HG03558 (cell line): ENCODE measurements around the gene PTPRD.

Experiments
- ATAC-seq: cut with Tn5 transposase; IDR thresholded peaks from one replicate; pipeline ENCODE4 v1.9.1; 2021; ENCODE audit warnings: moderate number of reproducible peaks; ENCODE audit not compliant: unreplicated experiment; ENCODE audit errors: extremely low read depth

Gene PTPRD

DNA sequence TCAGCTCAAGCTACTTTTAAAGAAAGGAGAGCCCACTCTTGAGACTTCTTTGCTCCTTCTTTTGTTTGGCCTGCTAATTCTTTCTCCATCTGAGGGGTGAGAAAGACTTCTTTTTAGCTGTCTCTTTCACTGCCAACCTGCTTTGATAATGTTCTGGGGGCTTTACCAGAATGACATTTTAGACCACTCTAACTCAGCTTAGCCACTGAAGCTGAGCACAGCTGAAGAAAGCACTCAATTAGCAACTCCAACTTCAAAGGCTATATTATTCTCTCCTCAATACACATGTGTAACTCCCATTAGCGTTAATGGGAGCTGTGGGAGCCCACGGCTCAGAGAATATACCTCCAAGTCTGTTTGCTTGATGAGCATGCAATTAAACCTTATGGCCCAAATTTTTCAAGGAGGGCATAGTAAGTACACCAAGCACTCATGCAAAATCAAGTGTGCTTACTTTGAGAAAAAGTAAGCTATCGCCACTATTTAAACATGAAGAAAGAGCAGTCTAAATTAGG is 1997.8 kb downstream of the PTPRD start:
- ATAC-seq: no peak

GRCh38 chr9:8613346-8613825 is 1999.4 kb downstream of the PTPRD start:
- no peak for ATAC-seq

DNA sequence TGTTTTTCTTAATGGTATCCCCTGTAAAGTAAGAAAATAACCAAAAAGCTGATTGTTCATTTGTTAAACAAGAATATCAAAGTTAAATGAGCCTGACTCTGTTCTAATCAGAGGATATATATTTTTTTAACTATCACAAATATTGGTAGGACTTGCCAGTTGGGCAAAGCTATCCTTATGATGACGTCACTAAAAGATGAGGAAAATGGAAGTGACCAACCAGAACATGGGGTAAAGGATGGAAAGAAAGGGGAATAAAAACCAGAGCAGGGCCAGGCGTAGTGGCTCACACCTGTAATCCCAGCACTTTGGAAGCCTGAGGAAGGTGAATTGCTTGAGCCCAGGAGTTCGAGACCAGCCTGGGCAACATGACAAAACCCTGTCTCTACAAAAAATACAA is 2001.6 kb downstream of the PTPRD start:
- ATAC-seq: no peak

DNA sequence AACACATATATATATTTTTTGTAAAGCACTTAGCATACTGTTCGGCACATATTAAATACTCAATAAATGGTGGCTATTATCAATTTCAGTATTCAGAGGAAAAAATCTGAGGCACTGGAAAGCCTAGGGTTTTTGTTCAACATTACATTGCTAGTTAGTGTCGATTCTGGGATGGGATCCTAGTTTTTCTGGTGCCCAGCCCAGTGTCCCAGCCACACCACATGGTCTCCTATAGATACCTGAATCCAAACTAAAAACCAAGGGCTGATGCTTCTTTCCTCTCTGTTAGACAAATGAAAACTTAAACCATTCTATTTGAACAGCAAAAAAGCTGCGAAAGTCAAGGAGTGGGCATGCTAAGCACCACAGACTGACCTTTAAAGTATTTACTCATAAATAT is 2002.5 kb downstream of the PTPRD start:
- ATAC-seq: no peak

GRCh38 chr9:8605096-8605495 is 2007.7 kb downstream of the PTPRD start:
- ATAC-seq: no peak

DNA sequence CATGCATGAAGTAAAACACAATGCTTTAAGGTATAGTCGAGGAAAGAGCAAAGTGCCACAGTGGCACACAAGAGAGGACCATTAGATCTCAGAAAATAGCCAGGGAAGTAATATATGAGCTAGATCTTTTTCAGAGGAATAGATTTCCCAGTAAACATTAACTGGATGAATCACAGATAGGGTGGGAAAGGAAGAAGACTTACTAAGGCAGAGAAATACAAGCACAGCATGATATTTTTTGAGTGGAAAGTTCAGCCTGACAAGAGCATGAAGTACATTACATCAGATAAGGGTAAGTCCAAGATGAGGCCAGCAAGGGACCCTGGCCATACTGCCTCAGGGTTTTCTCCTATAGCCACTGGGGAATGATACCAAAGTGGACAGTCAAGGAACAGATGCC is 2008.6 kb downstream of the PTPRD start:
- no peak for ATAC-seq

- no peak for ATAC-seq
Measured at GRCh38 chr9:8600914-8601680, 2011.7 kb downstream of the PTPRD start.

DNA sequence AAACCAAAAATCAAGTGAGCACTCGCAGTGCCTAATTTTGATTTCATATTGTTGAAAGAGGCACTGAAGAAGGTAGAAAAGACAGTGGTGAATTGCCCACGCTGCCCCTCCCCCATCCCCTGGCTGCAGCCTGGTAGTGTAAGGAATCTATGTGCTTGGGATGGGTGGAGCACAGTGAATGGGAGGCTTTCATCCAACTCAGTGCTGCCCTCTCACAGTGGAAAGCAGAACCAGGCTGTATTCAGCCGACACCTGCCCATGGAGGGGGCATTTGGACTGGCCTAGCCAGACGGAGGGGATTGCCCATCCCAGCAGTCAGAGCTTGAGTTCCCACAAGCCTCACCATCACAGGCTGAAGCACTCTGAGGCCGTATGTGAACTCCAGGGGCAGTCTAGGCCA is 2012.9 kb downstream of the PTPRD start:
- ATAC-seq: no peak

DNA sequence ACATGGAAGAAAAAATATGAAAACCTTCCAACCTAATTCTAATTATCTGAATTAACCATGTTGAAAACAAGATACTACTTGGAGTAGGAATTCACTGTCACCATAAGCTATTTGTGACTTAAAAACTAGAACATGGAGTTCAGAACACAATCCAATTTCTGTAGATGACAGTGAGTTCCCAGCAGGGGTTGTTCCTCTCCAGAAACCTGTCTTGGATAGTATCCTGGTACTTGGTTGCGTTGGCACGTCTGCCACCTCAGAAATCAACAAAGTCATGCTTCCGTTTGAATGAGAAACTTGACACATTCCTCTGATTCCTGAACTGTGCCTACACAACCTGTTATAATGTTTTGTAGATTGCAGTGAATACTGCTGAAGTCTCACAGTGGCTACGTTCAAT is 2023.3 kb downstream of the PTPRD start:
- no peak for ATAC-seq

GRCh38 chr9:8585036-8585435 is 2027.8 kb downstream of the PTPRD start:
- no peak for ATAC-seq

GRCh38 chr9:8579661-8580060 is 2033.1 kb downstream of the PTPRD start:
- ATAC-seq: no peak

DNA sequence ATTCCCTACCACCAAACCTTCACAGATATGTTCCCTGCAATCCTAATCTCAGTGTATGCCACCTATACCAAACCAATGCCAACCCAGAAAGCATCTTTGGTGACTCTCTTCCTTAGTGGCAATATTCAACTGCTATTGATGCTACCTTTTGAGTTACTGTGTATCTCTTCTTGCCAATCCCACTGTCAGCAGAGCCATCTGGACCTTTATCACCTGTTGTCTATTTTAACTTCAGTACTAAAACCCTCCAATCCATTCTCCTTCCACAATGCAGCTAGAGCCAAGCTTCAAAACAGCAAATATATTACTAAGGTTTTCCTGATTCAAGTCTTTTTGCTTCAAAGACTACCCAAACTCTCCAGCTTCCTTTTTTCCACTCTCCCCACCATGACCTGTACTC is 2036.1 kb downstream of the PTPRD start:
- ATAC-seq: no peak

GRCh38 chr9:8574846-8575245 is 2038.0 kb downstream of the PTPRD start:
- no peak for ATAC-seq

- no peak for ATAC-seq
Measured at GRCh38 chr9:8572209-8572608, 2040.6 kb downstream of the PTPRD start.

GRCh38 chr9:8571643-8572042 is 2041.2 kb downstream of the PTPRD start:
- ATAC-seq: no peak

- no peak for ATAC-seq
Measured at GRCh38 chr9:8570776-8571175, 2042.0 kb downstream of the PTPRD start.

DNA sequence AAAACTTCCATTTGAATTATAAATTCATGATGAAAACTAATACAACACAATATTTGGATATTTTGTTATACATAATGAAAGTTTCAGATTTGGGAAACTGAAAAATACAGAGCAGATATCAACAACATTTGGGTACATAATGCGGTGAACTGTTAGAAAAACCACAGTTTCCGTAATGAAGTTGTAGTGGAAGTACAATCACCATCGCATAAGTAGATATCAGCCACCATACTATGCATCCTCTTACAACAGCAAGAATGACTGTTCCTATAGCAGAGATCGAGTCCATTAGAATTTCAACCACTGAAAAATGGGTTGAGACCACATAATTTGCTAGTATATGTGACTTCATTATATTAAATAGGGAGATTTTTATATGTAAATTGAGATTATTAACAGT is 2043.0 kb downstream of the PTPRD start:
- no peak for ATAC-seq

GRCh38 chr9:8567963-8568579 is 2044.7 kb downstream of the PTPRD start:
- ATAC-seq: no peak

DNA sequence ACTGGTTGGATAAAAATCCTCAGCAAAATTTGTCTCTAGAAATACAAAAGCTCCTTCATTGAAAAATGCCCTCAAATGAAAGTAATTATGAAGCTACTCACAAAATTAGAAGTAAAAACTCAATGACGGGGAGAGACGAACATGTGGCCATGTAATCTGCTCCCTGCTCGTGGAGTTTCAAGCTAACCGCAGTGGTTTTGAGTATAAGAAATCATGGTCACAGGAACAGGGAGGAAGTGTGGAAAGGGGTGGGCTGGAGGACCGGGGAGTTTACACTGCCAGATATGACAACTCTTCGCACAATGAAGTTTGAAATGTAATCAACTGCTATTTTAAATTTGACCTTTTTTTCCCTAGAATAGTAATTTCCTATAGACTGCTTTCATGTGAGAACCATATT is 2047.8 kb downstream of the PTPRD start:
- no peak for ATAC-seq

GRCh38 chr9:8560560-8561525 is 2052.0 kb downstream of the PTPRD start:
- ATAC-seq: no peak

DNA sequence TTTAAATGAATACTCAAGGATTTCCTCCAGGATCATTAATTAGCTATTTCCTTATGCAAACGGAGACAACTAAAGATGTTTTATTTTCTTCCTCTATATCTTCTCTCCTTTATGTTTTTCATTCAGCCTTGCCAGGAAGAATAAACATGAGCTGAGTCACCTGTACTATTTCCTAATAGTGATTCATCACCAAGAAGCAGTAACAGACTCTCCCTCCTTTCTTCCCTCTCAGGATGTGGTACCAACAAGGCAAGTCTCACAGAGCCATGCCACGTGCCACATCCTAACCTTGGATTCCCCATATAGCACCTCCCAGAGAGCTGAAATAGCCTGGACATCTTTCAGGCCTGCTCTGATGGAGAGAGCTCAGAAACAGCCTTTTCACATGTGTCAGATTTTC is 2054.6 kb downstream of the PTPRD start:
- no peak for ATAC-seq
